OCI-LY3 (cell line): ENCODE measurements around the gene PSMD14.
"Not testable (repeated sequence)": the region's sequence is repeated elsewhere in the genome, so short reads cannot be mapped to it uniquely, and the experiment has no call there.

Source experiments
- H2AFZ ChIP-seq: fragments of 200-600, 300-600 bp; shearing (Covaris generic); 2 replicates; pipeline ENCODE4 v1.6.0; 2014; ENCODE audit warnings: antibody characterized with exemption, low read depth, low read length
- H3K27ac ChIP-seq: fragments of 200-600, 300-600 bp; sonication (generic); 2 replicates; pipeline ENCODE4 v1.5.1; 2014; ENCODE audit warnings: mild to moderate bottlenecking, low read length, moderate library complexity, mixed read lengths
- H3K27me3 ChIP-seq: fragments of 200-600, 300-600 bp; sonication (generic); 2 replicates; pipeline ENCODE4 v1.6.1; 2014; ENCODE audit warnings: low read depth, low read length, mixed read lengths
- H3K36me3 ChIP-seq: fragments of 200-600, 300-600 bp; sonication (generic); replicated peaks from 2 replicates; pipeline ENCODE3; 2014; ENCODE audit warnings: low read depth, low read length, mixed read lengths
- H3K4me1 ChIP-seq: fragments of 300-600, 200-600 bp; sonication (generic); 2 replicates; pipeline ENCODE4 v1.6.1; 2014; ENCODE audit warnings: low read length, mixed read lengths
- H3K4me2 ChIP-seq: fragments of 200-600, 300-600 bp; sonication (generic); 2 replicates; pipeline ENCODE4 v1.6.1; 2014; ENCODE audit warnings: low read length, mixed read lengths
- H3K4me3 ChIP-seq: fragments of 300-600, 200-600 bp; sonication (generic); 2 replicates; pipeline ENCODE4 v1.5.1; 2014; ENCODE audit warnings: antibody characterized with exemption, mild to moderate bottlenecking, low read length, moderate library complexity
- H3K79me2 ChIP-seq: fragments of 300-600, 200-600 bp; shearing (Covaris generic); 2 replicates; pipeline ENCODE4 v1.6.1; 2014; ENCODE audit warnings: mild to moderate bottlenecking, low read length, mixed read lengths
- H3K9ac ChIP-seq: fragments of 300-600, 200-600 bp; shearing (Covaris generic); 2 replicates; pipeline ENCODE4 v1.6.0; 2014; ENCODE audit warnings: mild to moderate bottlenecking, low read length, moderate library complexity
- H3K9me3 ChIP-seq: fragments of 200-600, 300-600 bp; shearing (Covaris generic); 2 replicates; pipeline ENCODE4 v1.6.1; 2014; ENCODE audit warnings: low read length, mixed read lengths; ENCODE audit not compliant: insufficient read depth
- H4K20me1 ChIP-seq: fragments of 200-600, 300-600 bp; sonication (generic); 2 replicates; pipeline ENCODE4 v1.6.1; 2016; ENCODE audit warnings: low read length, mixed read lengths; ENCODE audit not compliant: insufficient read depth
- EZH2phosphoT487 ChIP-seq: fragments of 200-600 bp; shearing (Covaris generic); IDR thresholded peaks from 2 replicates; pipeline ENCODE4 v1.6.1; 2018; ENCODE audit warnings: antibody characterized with exemption, mixed run types, low read depth
- TF ChIP-seq, protein P1 (sequence below): fragments of 200-600, 300-600 bp; sonication (generic); IDR thresholded peaks from 2 replicates; pipeline ENCODE4 v1.5.1; 2014; ENCODE audit warnings: antibody characterized with exemption, low read length, low read depth

The PSMD14 gene

DNA sequence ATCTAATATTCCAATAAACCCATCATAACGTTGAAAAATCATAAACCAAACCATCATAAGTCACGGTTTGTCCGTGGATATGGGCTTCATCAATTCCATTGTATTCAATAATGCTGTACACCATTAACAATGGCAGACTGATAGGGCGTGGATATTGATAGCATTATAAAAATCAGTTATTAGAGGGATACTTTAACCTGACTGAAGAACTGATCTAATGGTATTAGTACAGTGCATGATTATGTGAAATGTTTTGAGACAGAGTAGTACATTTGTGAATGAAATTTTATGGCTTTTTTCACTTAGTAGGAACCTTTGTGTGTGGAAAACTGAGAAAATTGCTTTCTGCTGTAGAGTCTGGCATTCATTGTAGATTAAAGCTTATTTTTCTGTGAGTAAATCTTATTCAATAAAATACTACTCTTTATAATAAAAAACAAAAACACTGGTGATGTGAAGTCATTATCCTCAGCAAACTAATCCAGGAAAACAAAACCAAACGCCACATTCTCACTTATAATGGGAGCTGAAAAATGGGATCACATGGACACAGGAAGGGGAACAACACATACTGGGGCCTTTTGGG is 28.9 kb upstream of the PSMD14 start:
- H3K9ac ChIP-seq, H3K4me1 ChIP-seq, H3K27me3 ChIP-seq, H3K4me3 ChIP-seq, H3K79me2 ChIP-seq, H2AFZ ChIP-seq, H3K4me2 ChIP-seq, H3K36me3 ChIP-seq, H4K20me1 ChIP-seq, H3K27ac ChIP-seq, H3K9me3 ChIP-seq: not testable (repeated sequence)

DNA sequence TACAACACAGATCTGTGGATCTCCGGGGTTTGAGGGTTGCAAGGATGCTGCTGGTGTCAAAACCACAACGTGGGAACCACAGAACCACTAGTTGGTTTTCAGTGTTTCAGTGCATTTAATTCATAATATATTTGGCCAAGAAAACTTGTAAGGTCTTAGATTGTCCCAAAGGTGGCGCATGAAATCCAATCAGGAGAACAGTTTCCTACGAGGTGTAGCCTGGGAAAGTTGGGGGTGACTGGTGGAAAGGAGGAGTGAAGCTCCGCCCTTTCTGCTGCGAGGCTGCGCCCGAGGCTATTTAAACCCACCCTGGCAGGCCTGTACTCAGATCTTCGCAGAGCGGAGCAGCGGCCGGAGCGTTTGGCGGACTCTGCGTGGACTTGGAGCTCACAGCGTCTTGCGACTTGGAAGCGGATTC is 27.3 kb upstream of the PSMD14 start:
- H3K79me2 ChIP-seq, H4K20me1 ChIP-seq, H3K27me3 ChIP-seq, H3K4me1 ChIP-seq, H3K9me3 ChIP-seq, H2AFZ ChIP-seq, H3K9ac ChIP-seq, H3K4me2 ChIP-seq, H3K27ac ChIP-seq, H3K36me3 ChIP-seq, H3K4me3 ChIP-seq: not testable (repeated sequence)
- TF ChIP-seq, protein P1, sequence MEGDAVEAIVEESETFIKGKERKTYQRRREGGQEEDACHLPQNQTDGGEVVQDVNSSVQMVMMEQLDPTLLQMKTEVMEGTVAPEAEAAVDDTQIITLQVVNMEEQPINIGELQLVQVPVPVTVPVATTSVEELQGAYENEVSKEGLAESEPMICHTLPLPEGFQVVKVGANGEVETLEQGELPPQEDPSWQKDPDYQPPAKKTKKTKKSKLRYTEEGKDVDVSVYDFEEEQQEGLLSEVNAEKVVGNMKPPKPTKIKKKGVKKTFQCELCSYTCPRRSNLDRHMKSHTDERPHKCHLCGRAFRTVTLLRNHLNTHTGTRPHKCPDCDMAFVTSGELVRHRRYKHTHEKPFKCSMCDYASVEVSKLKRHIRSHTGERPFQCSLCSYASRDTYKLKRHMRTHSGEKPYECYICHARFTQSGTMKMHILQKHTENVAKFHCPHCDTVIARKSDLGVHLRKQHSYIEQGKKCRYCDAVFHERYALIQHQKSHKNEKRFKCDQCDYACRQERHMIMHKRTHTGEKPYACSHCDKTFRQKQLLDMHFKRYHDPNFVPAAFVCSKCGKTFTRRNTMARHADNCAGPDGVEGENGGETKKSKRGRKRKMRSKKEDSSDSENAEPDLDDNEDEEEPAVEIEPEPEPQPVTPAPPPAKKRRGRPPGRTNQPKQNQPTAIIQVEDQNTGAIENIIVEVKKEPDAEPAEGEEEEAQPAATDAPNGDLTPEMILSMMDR = peak; percentile 22

DNA sequence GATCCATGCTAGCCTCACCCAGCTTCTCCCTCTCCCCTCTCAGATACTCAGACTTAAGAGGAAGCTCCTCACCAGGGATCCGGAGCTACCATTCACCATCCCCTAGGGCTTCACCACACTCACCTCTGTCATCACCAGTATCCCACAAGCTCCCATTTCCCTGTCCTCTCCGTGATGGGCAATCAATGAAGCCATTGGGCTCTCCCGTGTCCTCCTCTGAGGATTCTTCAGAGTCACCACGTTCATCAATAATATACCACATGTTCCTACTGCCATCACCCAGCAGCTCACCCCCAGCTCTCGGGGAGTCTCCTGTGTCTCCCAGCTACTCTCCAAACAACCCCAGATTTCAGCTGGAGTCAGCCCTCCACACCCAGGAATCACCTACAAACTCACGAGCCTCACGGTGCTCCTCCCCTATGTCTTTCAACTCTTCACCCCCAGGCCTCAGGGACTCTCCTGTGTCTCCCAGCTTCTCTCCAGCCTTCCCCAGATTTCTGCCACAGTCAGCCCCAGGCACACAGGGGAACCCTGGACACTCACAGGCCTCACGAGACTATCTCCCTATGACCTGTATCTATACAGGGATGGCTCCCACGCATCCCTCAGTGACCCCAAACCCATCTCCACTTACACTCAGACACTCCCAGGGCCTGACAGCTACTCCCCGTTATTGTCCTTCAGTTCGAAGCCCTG is 26.5 kb upstream of the PSMD14 start:
- H3K4me1 ChIP-seq, H3K4me3 ChIP-seq, H3K27ac ChIP-seq, H3K4me2 ChIP-seq, H3K79me2 ChIP-seq, H3K27me3 ChIP-seq, H3K9me3 ChIP-seq, H3K36me3 ChIP-seq, H3K9ac ChIP-seq, H2AFZ ChIP-seq, H4K20me1 ChIP-seq: not testable (repeated sequence)

DNA sequence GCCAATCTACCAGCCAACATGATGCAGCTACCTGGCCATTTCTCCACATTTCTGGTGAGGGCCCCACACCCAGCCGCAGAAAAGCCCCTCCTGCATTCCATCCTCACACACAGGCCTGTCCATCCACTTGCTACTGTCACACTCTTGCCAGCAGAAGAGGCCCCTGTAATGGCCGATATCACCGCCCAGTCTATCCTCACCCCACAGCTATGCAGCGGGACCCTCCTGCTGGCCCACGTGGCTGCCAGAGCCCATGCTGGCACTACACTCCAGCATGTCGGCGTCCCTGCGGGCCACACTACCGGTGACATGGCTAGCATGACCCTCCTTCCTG is 25.9 kb upstream of the PSMD14 start:
- H3K27me3 ChIP-seq, H4K20me1 ChIP-seq, H3K27ac ChIP-seq, H3K4me3 ChIP-seq, H3K9me3 ChIP-seq, H3K4me2 ChIP-seq, H2AFZ ChIP-seq, H3K9ac ChIP-seq, H3K4me1 ChIP-seq, H3K79me2 ChIP-seq, H3K36me3 ChIP-seq: not testable (repeated sequence)

DNA sequence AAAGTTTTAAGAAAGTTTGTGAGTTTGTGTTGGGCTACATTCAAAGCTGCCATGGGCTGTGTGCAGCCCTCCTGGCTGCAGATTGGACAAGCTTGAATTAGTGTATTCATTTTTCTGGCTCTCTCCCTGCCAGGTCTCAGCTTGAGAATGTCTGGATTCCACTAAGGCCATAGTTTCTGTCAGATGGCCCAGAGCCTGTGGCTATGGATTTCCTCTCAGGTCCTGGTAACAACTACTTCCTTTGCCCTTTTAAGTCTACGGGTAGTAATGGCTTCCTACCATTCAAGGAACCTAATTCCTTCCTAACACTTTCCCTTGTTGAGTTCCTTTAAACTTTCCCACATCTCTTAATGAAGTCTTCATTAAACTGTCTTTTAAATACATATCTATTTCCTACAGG is 24.3 kb upstream of the PSMD14 start:
- H2AFZ ChIP-seq = no peak overlapping the region
- no peaks in the 10 kb centered on the region for H3K9me3 ChIP-seq
- no peaks in the 10 kb centered on the region for H3K36me3 ChIP-seq
- H3K27ac ChIP-seq = no peak overlapping the region
- no peak overlapping the region for H3K9ac ChIP-seq
- H4K20me1 ChIP-seq = no peaks in the 10 kb centered on the region
- no peaks in the 10 kb centered on the region for H3K27me3 ChIP-seq
- no peak overlapping the region for H3K4me3 ChIP-seq
- no peaks in the 10 kb centered on the region for H3K79me2 ChIP-seq
- H3K4me2 ChIP-seq = no peak overlapping the region
- no peaks in the 10 kb centered on the region for H3K4me1 ChIP-seq
- no peak for TF ChIP-seq EZH2phosphoT487
- TF ChIP-seq, protein P1 = no peak
